Stimulated activated CD8-positive, alpha-beta memory T cell treated with anti-CD3 and anti-CD28 coated beads, Interleukin-7, amount 100 ng/mL, for 1 hour (primary cell): ENCODE data around the gene CST6.
"Not testable (repeated sequence)": the region's sequence is repeated elsewhere in the genome, so short reads cannot be mapped to it uniquely, and the experiment has no call there.

Source experiments
- DNase-seq, 2 donors: peaks; one replicate each; pipeline ENCODE4 v3.0.0-alpha.2; 2020; ENCODE audit warnings: low read depth in 2 of 2

Gene CST6

GRCh38 chr11:65983589-65983987 is 28.2 kb upstream of the CST6 start:
- no peak for DNase-seq

- no peak for DNase-seq
Measured at GRCh38 chr11:65987336-65987735, 24.5 kb upstream of the CST6 start.

GRCh38 chr11:65988791-65989592 is 22.8 kb upstream of the CST6 start:
- DNase-seq = peak; percentile 77 to 81

GRCh38 chr11:65992056-65992455 is 19.8 kb upstream of the CST6 start:
- DNase-seq = no peak

- DNase-seq = no peak
Measured at GRCh38 chr11:65997286-65997685, 14.5 kb upstream of the CST6 start.

GRCh38 chr11:66001942-66002647 is 9.7 kb upstream of the CST6 start, which contains the start of the genes BANF1 and EIF1AD:
Gene BANF1 (plus strand): TSS chr11:66002503. CDS start chr11:66003251, 748 bp downstream.
Gene EIF1AD (minus strand): TSS chr11:66002157. CDS start chr11:66000389, 1,768 bp downstream.
- peak; percentile 79 to 87 for DNase-seq

GRCh38 chr11:66002648-66003225 is 9.1 kb upstream of the CST6 start:
- DNase-seq = no peak

GRCh38 chr11:66003291-66003690 is 8.5 kb upstream of the CST6 start:
- no peak for DNase-seq

GRCh38 chr11:66004186-66004585 is 7.6 kb upstream of the CST6 start:
- DNase-seq = no peak

- DNase-seq = no peak
Measured at GRCh38 chr11:66006134-66006890, 5.5 kb upstream of the CST6 start.

GRCh38 chr11:66006891-66007176 is 5.0 kb upstream of the CST6 start:
- no peak for DNase-seq

- no peak for DNase-seq
Measured at GRCh38 chr11:66007201-66007634, 4.6 kb upstream of the CST6 start.

- DNase-seq = no peak
Measured at GRCh38 chr11:66008095-66008467, 3.7 kb upstream of the CST6 start.

- no peak for DNase-seq
Measured at GRCh38 chr11:66008468-66009101, 3.2 kb upstream of the CST6 start.

GRCh38 chr11:66010036-66010435 is 1.8 kb upstream of the CST6 start:
- not testable (repeated sequence) for DNase-seq

GRCh38 chr11:66011239-66011784 is 496 bp upstream of the CST6 start:
- no peak for DNase-seq

GRCh38 chr11:66012371-66012945 is 650 bp downstream of the CST6 start:
- no peak for DNase-seq

GRCh38 chr11:66012946-66013761 is 1.3 kb downstream of the CST6 start:
- no peak for DNase-seq

- no peak for DNase-seq
Measured at GRCh38 chr11:66013762-66014100, 1.9 kb downstream of the CST6 start.

- no peak for DNase-seq
Measured at GRCh38 chr11:66014804-66015453, 3.1 kb downstream of the CST6 start.
